Left ventricle myocardium superior (tissue), 1 donor: ENCODE data around the gene SLC4A1. TPM values are rescaled to one million over a fixed set of nuclear protein-coding genes. Genes with fewer than 3 reads are reported as not detected.
A peak's percentile ranks its signal among the peaks of the same experiment; 100 is the strongest.

Experiments used
- ATAC-seq: fragments of 200-7000 bp; cut with Tn5 transposase; one replicate; pipeline ENCODE4 v1.9.1; 2020; ENCODE audit warnings: mild to moderate bottlenecking, moderate library complexity
- DNase-seq: peaks from one replicate; pipeline ENCODE4 v3.0.0-alpha.2; 2020
- intact Hi-C: fragments of 100-400 bp; cut with micrococcal nuclease; formaldehyde crosslinking; loops from one replicate; pipeline ENCODE4 v1.11.0; 2022
- long read RNA-seq: library from polyadenylated mRNA; unstranded; transcript quantifications from one replicate; pipeline ENCODE4 v2.0.0, GENCODE V29; 2021
- total RNA-seq: library from RNA; stranded (reverse); fragmentation: NEBNext Ultra II Directional; extraction: Animal tissue kit (Norgen Biotek cat#: 25700); gene quantifications from one replicate; pipeline ENCODE4 v1.2.1, GENCODE V29; 2021
- donor health status: DM: no; HTN: yes; CAD: no; lungs with severe emphysema.

Gene SLC4A1
- not detected for total RNA-seq
- long read RNA-seq = 0 reads

DNA sequence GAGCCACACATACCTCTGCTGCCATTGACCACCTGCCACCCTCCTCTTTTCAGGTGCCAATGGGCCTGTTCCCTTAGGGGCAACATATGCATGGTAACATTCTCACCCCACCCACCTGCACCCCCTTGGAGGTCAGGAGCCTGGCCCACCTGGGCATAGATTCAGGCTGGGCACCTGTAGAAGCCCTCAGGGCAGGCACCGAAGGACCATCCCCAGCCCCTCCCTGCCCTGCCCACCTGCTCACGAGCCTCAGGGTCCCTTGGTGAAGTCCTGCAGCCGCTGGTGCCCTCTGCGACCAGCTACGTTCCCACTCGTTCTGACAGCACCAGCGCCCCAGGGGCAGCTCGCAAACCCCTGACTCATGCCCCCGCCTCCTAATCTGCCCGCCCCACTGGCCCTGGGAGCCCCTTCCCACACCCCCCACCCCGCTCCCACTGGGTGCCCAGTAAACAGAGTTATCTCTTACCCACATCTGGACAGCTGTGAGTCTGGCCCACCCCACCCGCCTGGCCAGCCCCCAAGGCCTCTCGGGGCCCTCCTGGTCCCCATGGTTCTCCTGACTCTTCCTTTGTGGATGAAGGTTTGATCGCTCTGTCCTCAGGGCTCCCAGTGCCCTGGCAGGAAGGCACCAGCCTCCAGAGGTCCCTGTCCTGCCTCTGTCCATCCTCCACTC is at the start of gene SLC4A1:
Gene SLC4A1 (minus strand): TSS at position 318 of the 673 bp plus-strand sequence. CDS start 5,269 bp downstream, outside the sequence.
- no peak for ATAC-seq

DNA sequence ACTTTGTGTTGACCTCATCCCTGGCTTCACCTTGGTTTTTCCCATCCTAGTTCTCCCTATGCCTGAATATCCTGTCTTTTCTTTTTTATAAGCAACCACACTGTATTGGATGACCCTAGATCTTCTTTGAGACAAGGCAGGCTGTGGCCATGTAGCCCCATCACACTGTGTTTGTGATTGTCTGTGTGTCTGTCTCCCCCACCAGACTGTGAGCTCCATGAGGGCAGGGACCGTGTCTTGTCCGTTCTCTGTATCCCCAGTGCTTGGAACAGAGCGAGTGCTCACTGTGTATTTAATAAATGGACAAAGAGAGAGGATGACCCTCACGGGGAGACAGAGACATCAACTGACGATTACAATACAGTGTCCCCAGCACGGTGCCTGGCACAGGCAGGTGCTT is 49.6 kb upstream of the SLC4A1 start:
- ATAC-seq (no peak), DNase-seq (no peak)
- intact Hi-C loops = no loop called here

More for the DNA sequence above, at the start of gene SLC4A1:
- DNase-seq = no peak
- intact Hi-C loops = no loop called here

DNA sequence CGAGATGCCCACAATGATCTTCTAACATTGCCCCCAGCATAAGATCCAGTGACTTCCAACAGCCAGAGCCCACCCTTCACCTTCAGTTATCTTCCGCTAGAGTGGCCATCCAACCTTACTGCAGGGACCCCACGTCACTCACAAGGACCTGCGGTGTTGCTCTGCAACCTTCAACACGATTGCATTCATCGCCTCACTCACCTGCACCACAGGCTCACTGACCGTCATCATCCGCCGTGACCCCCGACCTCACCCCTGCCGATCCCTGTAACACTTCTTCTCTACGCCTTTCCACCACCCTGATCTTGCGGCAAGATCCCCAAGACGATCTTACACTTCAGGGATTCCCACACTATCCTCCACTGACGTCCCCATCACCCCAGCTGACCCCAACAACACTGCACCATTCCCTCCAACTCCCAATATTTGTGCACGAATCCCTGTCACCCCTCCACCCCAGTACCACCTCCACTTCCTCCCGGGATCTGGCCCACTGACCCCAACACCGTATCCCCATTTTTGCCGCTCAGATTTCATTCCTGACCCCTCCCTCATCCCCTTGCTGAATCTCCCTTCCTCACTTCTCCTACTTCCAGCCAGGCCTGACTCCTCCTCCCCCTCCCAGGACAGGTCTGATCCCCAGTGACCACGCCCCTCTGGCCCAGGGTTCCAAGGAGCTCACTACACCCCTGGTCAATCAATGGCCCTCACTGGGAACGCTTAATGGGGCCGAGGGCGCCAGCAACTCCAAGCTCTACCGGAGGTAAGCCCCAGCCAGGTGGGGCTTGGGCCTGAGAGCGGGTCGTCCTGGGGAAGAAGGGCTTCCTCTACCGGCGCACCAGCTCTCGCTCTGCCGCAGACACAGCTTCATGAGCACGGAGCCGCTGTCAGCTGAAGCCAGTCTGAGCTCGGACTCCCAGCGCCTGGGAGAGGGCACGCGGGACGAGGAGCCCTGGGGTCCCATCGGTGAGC is 48.1 kb upstream of the SLC4A1 start:
- no peak for ATAC-seq
- no peak for DNase-seq
- intact Hi-C loops = no loop called here

DNA sequence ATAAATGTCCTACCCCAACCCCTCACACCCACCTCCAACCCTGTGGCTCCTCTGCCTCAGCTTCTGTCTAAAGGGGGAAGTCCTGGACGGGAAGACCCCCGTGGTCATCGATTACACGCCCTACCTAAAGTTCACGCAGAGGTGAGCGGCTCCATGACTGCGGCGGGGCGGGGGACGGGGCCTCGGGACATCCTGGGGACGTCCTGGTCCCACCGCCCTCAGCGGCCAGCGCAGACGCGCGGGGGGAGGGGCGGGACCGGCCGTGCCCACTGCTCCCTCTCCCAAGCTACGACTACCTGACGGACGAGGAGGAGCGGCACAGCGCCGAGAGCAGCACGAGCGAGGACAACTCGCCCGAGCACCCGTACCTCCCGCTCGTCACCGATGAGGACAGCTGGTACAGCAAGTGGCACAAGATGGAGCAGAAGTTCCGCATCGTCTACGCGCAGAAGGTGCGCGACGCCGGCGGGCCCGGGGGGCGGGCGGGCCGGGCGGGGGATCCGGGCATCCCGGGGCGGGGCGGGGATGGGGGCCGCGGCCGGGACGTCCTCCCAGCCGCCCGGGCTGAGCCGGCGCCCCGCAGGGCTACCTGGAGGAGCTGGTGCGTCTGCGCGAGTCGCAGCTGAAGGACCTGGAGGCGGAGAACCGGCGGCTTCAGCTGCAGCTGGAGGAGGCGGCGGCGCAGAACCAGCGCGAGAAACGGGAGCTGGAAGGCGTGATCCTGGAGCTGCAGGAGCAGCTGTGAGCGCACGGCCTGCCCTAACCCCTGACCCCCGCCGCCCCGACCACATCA is 47.1 kb upstream of the SLC4A1 start:
- DNase-seq (no peak), ATAC-seq (no peak)
- intact Hi-C loops = no loop called here

DNA sequence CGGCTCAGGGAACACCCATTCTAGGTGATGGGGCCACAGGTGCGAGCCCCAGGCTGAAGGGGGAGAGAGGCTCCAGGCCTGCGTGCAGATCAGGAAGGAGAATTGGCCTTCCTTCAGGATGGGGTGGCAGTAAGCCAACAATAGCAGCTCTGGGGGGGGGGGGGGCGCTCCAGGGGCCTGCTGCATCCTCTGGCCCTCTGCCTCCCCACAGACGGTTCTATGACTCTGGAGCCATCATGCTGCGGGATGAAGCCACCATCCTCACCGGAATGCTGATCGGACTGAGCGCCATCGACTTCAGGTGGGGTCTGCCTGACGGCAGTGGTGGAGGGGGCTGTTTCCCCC is 46.6 kb upstream of the SLC4A1 start:
- ATAC-seq (no peak), DNase-seq (no peak)
- intact Hi-C loops = no loop called here

DNA sequence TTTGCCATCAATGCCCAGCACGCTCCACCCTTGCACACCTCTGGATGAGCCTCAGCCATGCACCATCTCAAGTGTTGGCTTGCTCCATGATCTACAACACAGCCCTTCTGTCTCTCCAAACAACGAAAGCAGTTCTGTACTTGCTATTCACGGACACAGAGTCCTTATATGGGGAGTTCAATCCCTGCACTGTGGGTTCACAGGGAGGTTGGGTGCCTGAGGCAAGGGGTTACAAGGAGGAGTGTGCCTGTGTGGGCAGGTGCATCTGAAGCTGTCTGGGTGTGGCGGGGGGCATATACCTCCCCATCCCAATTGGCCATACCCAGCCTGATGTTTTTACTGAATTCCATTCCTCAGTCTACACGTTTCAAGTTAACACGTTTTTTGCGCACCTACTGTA is 46.1 kb upstream of the SLC4A1 start:
- ATAC-seq (no peak), DNase-seq (no peak)
- intact Hi-C loops = no loop called here

DNA sequence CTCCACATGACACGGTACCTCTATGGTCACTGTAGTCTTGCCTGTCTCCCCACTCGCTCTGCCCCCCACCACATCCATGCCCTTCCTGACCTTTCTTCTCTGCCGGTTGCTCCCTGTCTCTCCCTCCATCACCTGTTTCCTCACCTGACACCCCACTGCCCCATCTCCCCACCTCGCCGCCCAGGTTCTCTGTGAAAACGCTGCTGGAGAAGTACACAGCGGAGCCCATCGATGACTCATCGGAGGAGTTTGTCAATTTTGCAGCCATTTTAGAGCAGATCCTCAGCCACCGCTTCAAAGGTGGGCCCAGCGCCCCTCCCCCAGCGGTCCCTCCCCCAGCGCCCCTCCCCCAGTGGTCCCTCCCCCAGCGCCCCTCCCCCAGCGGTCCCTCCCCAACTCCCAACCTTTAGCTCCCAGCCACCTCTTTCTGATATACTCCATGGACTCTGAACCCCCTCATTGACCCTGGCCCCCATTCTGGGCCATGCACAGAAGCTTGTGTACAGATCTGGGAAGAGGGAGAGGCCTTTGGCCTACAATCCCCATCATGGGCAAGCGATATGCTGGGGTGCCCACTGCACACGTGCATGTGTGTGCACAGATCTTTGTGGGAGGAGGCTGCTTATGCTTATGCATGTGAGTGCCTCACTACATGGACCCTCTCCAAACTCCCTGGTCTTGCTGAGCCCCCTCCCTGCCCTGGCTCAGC is 44.6 kb upstream of the SLC4A1 start:
- no peak for ATAC-seq
- intact Hi-C loops = no loop called here

DNA sequence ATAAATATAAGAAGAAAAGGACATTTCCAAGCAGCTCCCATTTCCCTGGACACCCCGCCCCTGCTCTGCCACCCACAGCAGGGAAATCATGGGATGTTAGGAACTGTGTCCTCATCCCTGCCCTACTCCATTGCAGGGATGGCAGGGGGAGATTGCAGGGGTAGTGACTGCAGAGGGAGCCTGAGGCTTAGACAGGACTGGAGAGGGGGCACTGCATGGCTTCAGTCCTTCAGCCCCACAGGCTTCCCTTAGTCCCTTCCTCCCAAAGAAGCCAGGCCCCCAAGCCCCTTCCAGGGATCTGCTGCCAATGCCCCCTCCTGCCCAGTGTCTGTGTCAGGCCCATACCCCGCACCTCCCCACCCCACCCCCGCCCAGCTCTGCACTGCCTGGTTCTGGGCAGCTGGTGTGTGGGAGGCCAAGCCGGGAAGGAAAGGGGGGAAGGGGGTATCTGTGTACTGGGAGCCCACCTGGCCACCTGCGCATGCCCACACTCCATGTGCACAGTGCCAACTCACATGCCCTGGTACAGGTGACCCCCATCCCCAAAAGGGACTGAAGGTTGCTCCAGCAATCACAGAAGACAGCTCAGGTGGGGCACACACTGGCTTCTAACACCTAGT is 43.7 kb upstream of the SLC4A1 start:
- ATAC-seq = no peak
- intact Hi-C loops = no loop called here
- no peak for DNase-seq

More for the DNA sequence above, 44.6 kb upstream of the SLC4A1 start:
- DNase-seq = no peak

DNA sequence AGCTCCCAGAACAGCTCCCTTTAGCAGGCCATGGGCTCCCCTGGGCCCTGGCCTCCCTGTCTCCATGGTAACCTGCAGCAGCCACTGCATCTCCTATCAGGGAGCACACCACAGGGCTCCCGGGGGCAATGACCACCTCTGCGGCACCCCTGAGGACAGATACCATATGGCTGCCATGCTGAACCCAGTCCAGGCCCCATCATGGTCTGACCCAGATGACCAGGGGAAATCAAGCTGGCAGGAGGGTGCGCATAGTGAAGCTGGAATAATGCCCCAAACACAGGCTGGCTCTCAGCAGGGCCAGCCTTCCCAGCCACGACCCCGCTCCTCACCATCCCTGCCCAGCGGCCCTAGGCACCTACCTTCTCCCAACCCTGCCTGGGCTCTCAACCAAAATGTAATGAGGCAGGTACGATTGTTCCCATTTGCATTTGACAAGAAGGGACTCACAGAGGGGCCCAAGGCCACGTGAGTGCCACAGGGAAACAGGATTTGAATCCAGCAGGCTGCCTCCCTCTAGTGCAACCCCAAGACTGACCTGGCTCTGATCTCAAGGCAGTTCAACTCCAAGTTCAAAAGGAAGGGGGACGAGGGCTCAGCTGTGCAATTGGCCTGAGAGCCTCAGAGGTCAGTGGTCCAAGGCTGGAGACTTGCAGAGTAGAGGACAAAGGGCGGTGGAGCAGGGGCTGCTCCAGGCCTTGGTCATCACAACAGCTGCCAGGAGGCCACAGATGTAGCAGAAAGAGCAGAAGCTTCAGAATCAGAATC is 42.9 kb upstream of the SLC4A1 start:
- intact Hi-C loops = no loop called here
- ATAC-seq (no peak), DNase-seq (no peak)

DNA sequence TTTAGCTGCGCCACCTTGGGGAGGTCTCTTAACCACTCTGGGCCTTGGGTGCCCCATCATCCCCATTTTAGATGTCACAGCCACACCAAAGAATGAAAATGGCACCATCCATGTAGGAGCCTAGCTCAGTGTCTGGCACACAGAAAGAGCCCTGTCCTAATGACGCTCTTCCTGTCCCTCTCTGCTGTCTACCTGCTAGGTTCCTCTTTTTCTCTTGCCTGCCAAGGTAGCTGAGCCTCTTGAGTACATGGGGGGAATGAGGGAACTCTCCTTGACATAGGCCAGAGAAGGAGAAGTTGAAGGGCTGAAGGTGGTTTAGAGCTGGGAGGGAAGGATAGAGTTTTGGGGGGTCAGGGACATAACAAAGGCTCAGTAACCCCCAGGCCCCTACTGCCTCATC is 42.3 kb upstream of the SLC4A1 start:
- no peak for ATAC-seq
- DNase-seq = no peak
- intact Hi-C loops = no loop called here

DNA sequence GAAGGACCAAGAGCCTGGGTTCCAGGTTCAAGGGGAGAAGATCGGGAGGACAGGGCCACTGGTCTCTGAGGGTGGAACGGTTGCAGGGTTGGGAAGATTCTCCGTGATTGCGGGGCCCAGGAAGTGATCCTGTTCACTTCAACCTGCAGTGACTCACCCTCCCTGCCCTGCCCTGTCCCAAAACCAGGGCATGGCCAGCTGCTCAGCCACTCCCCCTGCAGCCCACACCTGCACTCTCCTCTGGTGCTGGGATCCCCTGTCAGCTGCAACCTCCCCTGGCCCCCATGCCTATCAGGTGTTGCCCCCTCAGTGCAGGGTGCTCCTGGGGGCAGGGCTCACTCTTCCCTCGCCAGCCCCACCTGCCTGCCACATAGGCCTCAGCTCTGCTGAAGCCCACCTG is 41.5 kb upstream of the SLC4A1 start:
- intact Hi-C loops = no loop called here
- DNase-seq (no peak), ATAC-seq (no peak)

DNA sequence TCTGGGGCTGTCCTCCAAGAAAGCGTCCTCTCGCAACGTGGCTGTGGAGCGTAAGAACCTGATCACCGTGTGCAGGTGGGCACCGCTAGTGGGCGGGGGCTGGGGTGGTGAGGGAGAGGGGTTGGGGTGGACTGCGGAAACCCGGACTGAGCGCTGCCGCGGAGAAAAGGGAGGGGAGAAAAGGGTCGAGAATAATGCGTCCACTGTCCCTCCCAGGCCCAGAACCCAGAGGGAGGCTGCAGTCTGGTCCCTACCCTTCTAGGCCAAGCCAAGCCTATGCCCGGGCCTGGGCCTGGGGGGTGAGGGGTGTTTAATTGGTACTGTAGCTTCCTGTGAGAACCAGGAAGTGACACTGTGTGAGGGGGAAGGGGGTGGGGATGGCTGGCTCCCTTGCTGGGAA is 40.9 kb upstream of the SLC4A1 start:
- ATAC-seq (peak; percentile 8), DNase-seq (no peak)
- intact Hi-C loops = no loop called here

DNA sequence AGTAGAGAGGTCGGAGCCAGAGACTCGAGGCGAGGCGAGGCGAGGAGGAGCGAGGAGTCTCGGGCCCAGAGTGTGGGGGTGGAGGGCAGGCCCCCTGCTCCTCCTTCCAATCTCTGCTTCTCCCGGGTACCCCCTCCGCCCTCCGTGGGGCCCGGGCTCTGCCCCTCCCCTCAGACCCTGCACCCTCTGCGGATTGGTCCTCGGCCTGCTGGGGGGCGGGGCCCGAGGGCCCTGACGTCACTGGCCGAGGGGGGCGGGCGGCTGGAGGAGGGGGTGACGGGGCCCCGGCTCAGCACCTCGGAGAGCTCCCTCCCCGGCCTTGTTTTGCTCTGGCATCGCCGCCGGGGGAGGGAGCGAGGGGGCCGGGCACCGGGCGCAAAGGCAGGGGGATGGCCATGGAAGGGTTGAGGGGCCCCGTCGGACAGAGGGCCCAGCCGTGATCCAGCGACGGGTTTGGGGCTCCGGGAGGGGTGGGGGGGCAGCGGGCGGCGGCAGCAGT is 40.4 kb upstream of the SLC4A1 start, which contains the start of gene RUNDC3A:
Gene RUNDC3A (plus strand): TSS at position 282 of the 499 bp plus-strand sequence. CDS start 232 bp downstream, outside the sequence.
- DNase-seq (peak; percentile 92), ATAC-seq (peak; percentile 99)
- intact Hi-C loops = no loop called here

DNA sequence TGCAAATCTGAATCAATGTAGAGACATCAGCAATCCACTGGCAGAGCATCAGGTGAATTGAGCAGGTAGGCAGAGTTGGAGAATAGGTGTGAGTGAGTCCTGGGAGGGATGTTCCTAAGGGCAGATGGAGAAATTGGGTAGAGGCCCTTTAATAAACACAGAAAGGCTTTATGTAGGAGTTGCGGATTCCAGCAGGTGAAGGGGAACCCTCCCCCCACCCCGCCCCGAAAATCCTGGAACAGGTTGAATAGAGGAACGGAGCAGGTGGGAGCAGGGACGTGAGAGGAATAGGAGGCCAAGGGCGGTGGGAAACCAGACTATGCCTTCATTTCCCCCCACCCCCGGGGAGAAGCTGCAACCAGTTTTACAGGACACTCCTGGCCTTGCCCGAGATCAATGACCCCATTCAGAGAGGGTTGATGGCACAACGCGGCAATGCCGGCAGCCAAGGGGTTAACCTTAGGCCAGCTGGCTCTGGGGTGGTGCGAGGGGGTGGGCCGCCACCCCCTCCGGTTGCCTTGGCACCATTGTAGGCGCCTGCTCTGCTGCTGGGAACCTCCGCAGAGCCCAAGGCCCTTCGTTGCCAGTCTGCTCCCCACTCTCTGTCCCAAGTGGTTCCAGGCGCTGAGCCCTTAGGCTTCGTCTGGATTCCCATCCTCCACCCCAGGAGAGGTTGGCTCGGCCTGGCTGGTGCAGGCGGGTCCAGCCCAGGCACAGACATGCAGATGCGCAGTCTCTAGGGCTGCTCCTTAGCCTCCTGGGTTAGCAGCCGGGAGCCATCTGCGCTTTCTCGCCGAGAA is 39.7 kb upstream of the SLC4A1 start:
- DNase-seq = peak; percentile 56
- intact Hi-C loops = no loop called here
- ATAC-seq = peak; percentile 79

DNA sequence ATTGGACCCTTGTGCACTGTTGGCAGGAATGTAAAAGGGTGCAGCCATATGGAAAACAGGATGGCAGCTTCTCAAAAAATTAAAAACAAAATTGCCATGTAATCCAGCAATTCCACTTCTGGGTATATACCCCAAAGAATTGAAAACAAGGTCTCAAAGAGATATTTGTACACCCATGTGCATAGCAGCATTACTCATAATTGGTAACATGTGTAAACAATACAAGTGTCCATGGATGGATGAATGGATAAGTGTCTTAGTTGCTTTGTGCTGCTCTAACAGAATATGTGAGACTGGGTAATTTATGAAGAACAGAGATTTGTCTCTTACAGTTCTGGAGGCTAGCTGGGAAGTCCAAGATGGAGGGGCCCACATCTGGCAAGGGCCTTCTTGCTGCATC is 36.7 kb upstream of the SLC4A1 start:
- ATAC-seq = no peak
- intact Hi-C loops = no loop called here
- DNase-seq = no peak

DNA sequence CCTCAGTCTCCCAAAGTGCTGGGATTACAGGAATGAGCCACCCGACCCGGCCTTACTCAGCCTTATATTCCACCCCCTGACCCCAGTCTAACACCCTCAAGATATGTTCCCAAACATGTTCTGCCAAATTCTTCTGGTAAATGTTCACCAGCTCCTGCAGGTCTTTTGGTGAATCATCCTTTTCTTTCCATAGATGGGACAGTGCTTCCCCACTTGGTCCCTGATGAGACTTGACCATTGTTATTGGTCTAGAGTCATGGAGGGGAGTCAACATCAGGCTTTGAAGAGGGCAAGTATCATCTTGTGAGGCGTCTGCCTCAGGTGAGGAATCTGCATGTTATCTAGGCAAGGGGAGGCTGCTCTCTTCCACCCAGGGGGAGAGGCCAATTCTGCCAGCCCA is 30.0 kb upstream of the SLC4A1 start:
- intact Hi-C loops = no loop called here
- DNase-seq = no peak
- ATAC-seq = no peak
